Measurements from ENCODE around the gene KCNN3.

KCNN3 gene

DNA sequence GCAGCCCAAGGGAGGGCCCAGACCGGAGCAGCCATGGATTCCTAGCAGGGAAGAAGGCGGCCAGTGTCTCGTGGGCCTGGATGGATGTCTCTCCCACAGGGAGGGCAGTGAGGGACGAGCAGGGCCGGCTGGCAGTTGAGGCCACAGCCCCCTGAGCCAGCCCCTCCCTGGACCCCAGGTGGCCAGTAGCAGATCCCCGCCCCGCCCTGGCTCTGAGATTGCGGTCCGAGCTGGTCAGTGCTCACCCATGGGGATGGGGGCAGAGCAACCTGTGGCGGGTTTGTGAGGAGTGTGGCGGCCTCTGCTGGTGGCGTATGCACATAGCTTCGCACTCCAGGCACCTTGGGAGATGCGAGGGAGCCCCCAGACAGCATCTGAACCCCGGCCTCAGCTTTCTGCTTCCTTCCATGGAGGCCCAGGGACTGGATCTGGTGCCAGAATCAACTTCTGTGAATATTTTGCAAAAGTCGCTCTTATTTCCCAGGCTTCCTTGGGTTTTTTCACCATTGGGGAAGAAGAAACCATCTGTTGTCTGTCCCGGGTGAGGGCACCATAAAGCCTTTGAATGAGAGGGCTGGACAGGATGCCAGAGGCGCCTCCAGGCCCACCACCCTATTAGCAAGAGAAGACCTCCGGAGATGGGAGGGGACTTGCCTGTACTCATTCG lies 8.4 kb upstream of the KCNN3 start:
- peak; percentile 57 for DNase-seq

DNA sequence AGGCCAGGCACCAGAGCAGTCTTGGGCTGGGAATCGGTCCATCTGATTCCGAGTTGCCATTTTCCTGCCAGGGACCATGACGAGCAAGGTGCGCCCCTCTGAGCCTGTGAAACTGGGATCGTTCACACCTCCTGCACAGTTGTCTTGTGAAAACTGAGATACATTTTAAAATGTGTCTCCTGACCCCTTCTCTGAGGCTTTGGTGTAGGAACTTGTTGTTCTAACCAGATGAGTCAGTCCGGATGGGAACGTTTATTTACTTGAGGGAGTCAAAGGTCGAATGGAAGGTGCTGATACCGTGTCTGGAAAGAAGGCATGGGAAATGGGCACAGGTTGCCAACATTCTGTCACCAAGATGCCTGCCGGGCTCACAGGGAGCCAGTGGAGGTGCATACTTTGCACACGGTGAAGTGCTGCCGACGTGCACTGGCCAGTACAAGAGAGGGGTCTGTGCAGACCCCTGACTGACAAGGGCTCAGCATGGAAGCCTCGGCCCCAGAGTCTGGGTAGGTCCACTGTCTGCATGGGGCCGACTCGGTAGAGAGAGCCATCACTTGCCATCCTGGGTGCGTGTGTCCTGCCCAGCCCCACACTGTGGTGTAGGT lies 7.4 kb upstream of the KCNN3 start:
- no peak for DNase-seq

DNA sequence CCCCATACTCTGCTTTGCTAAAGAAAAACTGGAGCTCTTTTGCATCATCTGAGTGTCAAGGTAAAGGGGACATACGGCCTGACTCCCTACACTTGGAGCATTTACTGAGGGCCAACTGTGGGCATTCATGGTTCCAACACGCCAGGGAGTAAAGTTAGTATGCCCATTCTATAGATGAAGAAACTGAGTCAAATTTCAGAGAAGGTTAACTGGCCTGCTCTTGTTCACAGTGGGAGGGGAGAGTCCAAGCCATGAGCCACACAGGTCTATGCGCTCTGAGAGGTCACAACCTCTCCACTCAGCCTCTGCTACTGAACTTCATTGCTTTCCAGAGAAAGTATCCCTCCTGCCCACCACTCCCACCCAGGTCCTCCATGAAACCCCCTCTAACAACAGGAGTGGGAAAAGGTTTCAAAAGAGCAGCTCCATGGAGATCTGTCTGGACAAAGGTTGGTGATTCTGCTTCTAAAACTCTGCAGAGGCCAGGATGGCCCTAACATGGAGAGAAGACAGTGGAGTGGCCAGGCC lies 6.8 kb upstream of the KCNN3 start:
- DNase-seq: no peak

DNA sequence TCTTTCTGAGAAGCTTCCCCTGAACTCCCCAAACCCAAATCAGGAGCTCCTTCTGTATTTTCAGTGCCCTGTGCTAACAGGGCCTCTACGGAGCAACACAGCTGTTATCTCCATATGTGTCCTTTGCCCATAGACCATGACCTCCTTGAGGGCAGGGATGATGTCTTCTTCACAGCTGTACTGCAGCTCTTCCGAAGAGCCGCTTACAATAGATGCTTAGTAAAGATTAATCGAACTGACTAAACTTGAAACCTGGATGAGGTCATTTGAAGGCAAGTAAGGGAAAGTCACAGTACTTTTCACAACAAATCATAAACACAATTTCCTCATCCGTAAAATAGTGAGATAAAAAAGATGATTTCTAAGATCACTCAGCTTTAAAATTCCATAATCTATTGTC lies 4.4 kb upstream of the KCNN3 start:
- no peak for DNase-seq

DNA sequence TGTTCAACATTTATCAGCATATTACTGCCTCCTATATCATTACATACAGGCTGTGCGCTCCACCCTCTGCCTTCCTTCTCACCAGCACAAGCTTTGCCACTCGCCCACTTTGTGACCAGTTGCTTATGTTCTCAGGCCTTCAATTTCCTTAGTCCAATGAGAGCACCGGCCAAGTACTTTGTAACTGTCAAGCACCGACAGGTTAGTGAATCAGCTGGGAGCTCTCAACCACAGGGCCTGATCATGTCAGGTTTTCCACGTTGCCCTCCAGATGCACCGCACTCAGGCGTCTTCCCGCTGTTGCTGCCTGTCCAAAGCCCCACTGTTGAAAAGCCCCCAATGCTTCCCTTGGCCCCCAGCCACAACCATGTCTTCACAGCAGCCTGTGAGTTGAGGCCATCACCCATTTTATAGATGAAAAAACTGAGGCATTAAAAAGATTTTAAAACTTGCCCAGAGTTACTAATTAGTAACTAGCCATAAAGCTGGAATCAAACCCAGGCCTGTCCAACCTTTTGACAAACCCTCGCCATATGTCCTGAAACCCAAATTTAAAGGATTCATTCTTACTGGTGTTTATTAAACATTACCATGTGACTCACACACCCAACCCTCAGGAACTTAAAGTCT lies 3.4 kb upstream of the KCNN3 start:
- DNase-seq: no peak

DNA sequence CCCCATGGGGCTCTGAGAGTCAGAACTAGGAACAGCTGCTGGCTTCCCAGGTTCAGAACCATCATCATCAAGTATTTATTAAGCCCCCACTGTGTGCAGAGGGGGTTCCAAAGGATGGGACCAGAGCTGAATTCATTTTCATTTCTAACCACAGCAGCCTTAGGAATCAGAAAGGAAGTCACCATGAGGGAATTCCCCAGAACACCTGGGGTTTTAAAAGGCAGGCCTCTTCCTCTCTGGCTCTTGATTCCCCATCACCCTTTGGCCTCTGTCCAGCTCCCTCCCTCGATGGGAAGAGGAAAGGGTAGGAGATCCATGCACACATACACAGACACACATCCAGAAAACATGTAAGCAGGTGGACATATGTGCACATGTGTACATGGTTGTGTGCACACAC lies 1.3 kb upstream of the KCNN3 start:
- no peak for DNase-seq

DNA sequence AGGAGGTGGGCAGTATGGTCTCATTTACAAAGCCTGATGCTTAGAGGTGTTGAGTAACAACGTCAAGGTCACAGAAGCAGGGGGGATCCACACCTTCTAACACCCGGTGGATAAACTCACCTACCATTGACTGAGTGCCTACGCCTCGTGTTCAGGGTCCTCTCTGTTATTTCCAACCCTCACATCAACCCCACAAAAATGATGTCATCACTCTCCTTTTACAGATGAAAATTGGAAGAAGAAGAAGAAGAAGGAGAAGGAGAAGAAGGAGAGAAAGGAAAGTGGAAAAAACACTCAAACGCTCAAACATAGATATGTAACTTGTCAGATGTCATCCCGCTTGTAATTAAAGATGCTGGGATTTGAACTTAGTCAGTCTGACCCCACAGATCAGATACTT lies 653 bp upstream of the KCNN3 start:
- no peak for DNase-seq

DNA sequence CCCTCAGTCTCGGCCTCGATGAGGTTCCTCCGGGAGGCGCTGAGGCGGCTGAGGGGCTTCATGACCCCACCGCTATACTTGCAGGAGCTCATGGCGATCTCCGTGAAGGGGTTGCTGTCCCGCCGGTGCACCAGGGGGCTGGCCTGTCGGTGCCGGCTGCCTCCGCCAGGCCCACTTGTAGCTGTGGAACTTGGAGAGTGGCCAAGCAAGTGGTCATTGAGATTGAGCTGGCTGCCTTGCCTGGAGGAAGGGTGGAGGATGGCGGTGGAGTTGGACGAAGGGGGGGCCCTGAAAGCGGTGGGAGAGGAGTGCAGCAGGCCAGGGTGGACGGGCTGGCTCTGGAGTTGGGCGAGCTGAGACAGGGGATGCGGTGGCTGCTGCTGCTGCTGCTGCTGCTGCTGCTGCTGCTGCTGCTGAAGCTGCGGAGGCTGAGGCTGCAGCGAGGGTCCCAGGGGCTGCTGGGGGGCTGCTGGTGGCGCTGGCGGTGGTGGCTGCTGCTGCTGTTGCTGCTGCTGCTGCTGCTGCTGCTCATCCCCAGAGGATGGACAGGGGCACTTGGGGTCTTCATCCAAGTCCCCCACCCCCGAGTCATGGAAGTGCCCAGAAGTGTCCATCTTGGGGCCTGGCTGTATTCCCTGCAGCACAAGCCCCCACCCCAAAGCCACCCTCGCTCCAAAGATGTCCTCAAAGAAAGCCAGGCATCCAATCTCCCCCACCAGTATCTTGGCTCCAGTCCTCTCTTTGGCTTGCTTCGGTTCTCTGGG lies 548 bp downstream of the KCNN3 start:
- peak; percentile 42 for DNase-seq

DNA sequence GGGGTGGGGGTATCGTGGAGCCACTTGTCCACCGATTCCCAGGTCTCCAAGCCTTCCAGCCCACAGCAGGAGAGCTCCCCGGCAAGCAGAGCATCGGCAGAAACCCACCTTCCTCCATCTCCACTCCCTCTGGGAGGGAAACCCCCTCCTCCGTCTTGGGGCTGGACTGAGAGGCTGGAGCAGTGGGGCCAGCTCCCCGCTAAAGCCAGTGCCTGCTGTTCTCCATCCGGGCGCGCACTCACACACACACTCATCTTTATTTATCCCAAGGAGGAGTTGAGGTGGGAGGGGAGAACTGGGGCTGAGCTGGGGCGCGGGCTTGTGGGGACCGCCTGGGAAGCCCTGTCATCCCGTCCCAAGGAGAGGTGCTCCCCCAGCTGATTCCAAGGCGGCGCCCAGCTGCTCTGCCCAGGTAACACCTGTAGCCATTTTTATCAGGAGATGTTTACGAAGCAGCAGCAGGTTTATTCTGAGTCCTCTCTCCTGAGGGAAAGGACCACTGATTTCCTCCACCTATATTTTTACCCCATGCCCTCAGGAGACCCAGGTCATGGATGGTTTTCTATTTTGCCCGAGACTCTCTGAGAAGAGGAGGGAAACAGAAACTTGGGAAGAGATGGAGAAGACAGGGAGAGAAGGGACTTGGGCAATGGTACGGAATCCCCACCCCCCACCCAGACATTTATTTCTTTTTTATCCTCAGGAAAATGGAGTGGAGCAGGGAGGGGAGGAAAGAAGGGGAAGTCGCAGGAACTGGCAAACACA lies 2.1 kb downstream of the KCNN3 start:
- no peak for DNase-seq

DNA sequence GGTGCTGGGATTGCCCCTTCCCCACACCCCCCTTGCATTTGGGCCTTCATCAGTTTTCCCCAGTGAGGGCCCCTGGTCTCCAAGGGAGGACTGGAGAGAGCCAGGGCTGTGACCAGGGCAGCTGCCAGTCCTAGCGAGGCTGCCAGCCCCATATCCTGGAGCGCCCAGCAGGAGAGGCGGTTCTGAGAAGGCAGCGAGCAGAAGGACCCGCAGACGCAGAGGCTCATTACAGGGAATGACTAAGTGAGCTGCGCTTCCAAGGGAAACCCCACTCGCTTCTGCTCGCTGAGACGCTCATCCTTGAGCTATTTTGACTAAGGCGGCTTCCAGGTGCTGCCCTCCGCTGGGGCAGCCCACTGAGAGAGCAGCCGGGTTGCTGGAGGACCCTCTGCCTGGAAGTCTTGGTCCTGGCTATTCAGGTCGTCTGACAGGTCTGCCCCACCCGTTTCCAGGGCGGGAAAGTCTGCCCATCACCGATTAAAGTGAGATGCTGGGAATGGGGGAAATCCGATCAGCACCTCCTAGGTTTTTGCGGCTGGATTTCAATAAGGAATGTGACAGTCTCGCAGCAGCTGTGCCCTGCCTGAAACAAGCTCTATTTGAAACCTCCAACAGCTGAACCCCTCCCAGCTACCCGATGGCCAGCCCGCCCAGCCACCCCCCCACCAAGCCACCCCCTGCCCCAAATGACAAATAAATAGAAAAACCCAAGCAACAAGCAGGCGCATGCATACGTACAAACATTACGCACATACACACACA lies 2.8 kb downstream of the KCNN3 start:
- DNase-seq: peak; percentile 69

DNA sequence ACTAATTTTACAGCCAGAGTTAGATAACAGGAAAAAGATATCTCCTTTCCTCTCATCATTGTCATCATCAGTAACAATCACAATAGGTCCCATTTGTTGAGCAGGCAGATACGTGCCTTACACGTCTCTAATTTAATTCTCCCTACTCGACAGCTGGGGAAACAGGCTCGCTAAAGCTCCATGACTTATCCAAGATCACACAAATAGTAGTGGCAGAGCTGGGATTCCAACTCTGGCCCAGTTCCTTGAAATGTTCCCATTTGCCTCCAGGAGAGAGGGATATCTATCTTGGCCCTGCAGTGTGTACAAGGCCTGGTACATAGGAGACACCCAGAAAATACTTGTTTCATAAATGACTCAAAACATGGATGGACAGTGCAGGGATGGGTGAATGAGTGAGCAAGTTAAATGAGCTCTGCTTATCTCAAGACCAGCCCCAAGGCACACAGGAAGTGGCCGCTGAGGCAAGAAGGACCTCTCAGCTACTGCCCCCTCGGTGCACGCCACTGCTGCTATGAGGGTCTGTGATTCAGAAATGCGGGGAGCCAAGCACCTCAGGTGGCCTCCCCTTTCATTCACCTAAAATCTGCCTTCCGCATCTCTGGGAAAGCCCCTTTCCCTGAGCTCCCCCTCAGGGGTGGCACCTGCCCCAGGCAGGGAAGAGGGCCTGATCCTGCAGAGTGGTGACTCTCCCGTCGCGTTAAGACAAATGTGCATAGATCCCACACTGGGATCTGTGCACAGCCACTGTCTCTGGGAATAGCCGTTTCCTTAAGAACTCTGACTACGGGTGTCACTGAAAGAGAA lies 3.6 kb downstream of the KCNN3 start:
- DNase-seq: no peak

DNA sequence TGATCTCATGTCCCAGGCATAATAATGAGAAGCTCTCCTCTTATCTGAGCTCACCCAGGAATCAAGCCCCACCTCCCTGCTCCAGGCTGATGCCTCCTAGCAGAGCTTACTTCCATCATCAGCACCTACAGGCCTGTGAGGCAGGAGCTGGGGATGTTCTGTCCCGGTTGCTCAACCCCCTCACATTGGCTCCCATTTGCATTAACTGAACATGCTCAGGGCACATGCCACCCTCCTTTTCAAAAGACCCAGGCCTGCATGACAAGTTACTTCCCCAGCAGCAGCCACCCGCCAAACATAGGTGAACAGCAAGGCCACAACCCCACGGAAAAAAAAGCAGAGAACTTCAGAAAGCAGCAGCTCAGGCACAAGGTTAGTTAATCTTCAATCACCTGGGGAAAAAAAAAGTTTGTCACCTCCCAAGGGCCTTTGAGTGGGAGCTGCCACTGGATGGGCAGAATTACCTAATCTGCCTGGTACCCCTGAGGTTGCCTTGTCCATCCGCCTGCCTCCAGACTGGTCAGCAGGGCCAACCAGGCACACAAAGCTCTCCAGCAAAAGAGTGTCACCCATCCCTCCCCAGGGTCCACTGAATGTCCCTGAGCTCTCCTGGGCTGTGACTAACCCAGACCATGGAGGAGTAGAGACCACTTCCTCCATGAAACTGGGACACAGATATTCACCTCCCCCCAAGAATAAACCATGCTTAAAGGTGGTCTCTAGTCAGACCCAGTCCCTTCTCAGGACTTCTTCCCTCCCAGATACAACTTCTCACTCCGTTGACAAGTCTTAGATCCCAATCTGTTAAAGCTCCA lies 4.4 kb downstream of the KCNN3 start:
- DNase-seq: no peak

DNA sequence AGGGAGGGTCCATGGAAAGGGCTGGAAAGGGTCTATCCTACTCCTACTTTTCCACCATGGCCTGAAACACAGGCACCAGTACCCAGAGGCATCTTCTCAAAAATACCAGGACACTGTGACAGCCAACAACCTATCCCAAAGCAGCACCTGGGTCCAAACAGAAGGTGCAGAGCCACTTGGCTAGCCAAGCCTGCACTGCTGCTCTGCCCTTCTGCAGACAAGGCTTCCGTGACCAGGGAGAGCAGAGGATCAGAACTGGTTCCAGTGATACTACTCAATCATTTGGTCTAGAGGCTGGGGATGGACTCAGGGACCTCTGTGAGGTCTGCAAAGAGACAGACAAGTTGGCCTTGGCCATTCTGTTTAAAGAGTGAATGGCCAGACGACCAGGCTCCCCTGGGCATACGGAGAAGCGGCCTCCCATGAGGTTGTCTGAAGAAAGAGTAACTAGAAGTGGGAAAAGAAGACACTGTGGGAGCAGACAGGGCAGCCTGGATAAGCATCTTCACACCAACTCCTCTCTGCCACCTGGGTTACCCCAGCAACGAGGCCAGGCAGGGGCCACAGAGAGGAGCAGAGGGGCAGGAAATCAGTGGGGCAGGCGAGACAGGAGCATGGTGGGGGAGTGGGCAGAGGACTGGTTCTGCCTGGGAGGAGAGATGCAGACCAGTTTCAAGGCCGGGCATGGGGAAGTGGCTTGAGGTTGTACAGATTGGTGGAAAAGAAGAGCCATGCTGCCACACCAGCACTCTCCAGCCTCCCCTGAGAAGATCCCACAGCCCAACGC lies 5.7 kb downstream of the KCNN3 start:
- DNase-seq: no peak

DNA sequence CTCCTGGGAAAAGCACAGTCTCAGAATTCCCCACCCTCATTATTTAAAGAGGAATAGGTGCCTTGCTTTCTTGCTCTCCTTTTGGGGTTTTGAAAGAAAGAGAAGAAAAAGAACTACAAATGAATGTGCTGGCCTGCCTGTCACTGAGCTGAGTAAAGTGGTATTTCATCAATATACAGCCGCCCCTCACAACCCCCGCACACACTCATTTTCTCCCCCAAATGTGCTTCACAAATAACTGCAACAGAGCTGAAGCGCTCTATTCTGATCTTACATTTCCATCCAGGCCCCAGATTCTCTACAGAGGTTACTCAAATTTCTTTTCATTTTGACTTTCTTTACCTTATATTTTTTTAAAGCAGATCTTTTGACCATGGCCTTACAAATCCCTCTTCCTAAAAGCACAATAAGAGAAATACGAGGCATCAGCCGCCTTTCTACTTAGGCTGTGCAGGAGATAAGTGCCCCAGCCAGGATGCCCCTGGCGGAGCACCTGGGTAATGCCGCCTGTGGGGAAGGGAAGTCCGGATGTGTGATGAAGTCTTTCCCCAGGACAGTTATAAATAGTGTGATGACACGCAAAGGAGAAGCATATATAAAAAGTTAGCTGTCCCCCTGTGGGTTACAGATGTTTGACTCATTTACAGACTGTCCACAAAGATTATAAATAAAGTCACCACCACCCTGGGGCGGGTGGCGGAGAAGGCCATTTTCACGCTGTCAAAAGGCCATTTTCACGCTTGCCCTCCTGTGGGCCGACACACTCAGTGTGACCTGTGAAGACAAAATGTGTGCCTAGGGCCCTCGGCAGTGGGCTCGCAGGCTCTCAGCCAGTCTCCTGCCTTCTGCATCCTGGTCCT lies 6.5 kb downstream of the KCNN3 start:
- peak; percentile 74 for DNase-seq

DNA sequence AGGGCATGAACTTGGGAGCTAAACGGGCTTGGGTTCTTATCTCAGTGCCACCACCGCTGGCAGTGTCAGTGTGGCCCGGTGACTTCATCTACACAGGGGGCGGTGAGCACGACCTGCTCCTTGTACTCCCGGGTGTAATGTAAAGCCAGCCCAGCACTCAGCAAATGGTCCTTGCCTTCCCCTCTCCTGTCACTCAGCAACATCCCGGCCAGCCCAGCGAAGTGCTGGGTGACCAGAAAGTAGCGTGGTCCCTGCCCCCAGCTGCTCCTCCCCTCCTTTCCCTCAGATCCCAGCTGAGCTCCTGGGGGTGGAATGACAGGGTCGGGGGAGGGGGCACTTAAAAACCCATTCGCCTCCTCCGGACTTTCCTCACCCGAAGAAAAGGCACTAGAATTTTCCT lies 7.2 kb downstream of the KCNN3 start:
- no peak for DNase-seq

DNA sequence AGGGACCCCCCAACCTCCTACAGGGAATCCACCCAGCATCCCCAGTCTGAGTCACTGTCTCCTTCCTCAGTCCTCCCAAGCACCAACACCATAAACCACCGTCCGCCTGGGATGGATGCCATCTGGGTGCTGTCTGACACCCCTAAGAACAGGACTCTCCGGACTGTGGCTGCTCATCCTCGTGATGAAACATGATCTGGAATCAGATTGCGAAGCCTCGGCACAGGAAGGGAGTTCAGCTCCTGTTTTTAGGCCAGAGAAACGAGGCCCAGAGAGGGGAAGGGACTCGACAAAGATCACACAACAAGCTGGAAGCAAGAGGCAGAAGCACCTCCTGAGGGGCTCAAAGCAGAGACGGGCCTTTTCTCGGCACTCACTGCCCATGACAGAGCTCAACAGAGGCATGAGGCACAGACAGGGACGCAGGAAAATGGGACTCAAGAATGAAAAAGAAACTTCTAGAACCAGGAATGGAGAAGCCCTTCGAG lies 8.4 kb downstream of the KCNN3 start:
- DNase-seq: peak; percentile 64

DNA sequence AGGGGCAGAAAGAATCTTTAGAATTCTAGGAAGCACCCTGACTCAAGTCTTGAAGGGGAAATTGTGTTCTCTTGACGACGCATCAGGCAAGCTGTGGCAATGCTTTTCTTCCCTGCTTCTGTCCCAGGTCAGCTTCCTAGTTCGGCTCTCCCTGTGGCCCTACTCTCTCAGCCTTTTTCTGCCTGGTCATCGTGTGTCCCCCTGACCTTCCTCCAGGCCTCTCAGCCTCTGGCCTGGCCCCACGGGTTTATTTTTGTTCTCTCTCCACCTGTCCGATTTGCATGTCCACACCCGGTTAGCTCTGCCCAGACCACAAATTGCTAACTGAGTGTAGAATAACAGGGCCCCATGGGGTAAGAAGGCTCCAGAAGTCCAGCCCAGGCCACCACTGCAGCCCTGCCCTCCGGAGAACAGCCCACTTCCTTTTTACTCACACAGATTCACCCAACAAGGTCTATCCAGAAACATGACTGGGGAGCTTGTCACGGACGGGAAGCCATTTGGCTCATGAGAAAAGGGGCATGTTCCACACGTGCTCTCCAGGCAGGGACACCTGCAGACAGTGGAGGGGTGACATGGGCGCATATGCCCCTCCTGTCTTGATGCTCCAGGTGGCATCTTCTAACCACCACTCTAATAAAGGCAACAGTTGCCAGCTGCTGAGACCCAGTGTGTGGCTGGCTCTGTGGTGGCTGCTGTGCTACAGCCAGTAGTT lies 9.8 kb downstream of the KCNN3 start:
- no peak for DNase-seq

DNA sequence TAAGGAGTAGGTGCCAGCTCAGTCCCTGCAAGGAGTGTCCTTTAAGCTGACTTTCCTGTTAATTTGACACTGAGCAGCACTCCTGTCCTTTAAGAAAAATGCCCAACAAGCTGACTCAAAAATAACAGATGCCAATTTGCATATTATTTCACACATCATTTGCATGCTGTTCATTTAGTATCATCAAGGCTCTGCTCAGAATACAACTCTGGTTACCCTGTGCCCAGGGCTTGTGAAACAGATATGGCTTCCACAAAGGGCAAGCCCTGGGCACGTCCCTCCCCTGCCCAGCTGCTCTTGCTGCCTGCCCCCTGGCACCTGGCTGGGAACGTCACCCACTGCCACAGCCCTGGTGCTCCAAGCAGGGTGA lies 10.3 kb downstream of the KCNN3 start:
- DNase-seq: no peak
